Activated CD8-positive, alpha-beta T cell treated with anti-CD3 and anti-CD28 coated beads for 36 hours (primary cell): Measurements from ENCODE around the gene ACOX2. TPM values are rescaled to one million over a fixed set of nuclear protein-coding genes. Genes with fewer than 3 reads are reported as not detected.

ENCODE experiments used
- ATAC-seq: fragments of 200-7000 bp; cut with Tn5 transposase; one replicate; pipeline ENCODE4 v1.10.0; 2021; ENCODE audit warnings: mild to moderate bottlenecking, moderate library complexity
- CTCF ChIA-PET: fragments of 350-600 bp; sonication (Branson Sonifier 250); formaldehyde crosslinking; loops from one replicate; lab custom pipeline; 2021; ENCODE audit warnings: antibody characterized with exemption; lab: Charles Lee
- POLR2A ChIA-PET: fragments of 350-600 bp; sonication (Branson Sonifier 250); formaldehyde crosslinking; loops from one replicate; lab custom pipeline; 2021; ENCODE audit warnings: antibody characterized with exemption; lab: Charles Lee
- DNase-seq: peaks from one replicate; pipeline ENCODE4 v3.0.0-alpha.2; 2020
- H3K27ac Mint-ChIP-seq: one replicate; pipeline ENCODE4 v1.8.0; 2021; ENCODE audit warnings: mild to moderate bottlenecking, mixed read lengths
- H3K27me3 Mint-ChIP-seq: one replicate; pipeline ENCODE4 v1.8.0; 2021; ENCODE audit warnings: mixed read lengths
- H3K36me3 Mint-ChIP-seq: one replicate; pipeline ENCODE4 v1.8.0; 2021; ENCODE audit warnings: low read depth, mixed read lengths
- H3K4me1 Mint-ChIP-seq: one replicate; pipeline ENCODE4 v1.8.0; 2021; ENCODE audit warnings: low read depth, mixed read lengths
- H3K4me3 Mint-ChIP-seq: one replicate; pipeline ENCODE4 v1.8.0; 2021; ENCODE audit warnings: mild to moderate bottlenecking, moderate library complexity, mixed read lengths
- H3K9me3 Mint-ChIP-seq: one replicate; pipeline ENCODE4 v1.8.0; 2021; ENCODE audit warnings: mixed read lengths
- CTCF ChIP-seq: fragments of 200-600 bp; IDR thresholded peaks from one replicate; pipeline ENCODE4 v1.8.0; 2022; ENCODE audit warnings: antibody characterized with exemption, mild to moderate bottlenecking
- intact Hi-C: fragments of 100-400 bp; cut with micrococcal nuclease; formaldehyde crosslinking; loops from one replicate; pipeline ENCODE4 v1.10.0; 2022
- total RNA-seq, 2 experiments: library from RNA; stranded (reverse); gene quantifications; one replicate each; pipeline ENCODE4 v1.2.3, GENCODE V29; 2021

Gene ACOX2
- total RNA-seq, 2 experiments from 2014 or later: not detected

DNA sequence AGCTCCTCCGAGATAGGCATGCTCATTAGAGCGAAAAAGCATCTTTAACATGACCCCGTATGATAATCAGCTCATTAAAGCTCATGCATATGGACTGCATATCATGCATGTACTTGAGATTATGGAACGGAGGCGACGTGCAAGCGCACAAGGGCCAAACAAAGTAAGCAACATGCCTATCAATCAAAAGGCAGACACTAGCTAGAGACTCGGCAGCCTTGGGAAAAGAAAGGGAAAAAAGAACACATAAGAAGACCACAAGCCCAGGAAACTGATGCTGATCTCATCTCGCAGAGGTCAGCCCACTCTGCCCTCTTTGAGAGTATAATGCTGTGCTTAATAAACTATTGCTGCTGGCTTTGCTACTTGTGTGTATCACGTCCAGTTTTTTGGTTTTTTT is 2.6 kb upstream of the ACOX2 start:
- no peak overlapping the region for H3K4me3 Mint-ChIP-seq
- peaks cover 3% of the 10 kb centered on the region for H3K27me3 Mint-ChIP-seq
- no peaks in the 10 kb centered on the region for H3K4me1 Mint-ChIP-seq
- intact Hi-C loops: loop anchor here (10.0 kb wide), 1 partner anchor 105 kb away; the partner anchor contains the start of gene PDHB
- H3K36me3 Mint-ChIP-seq: no peaks in the 10 kb centered on the region
- ChIA-PET CTCF (interaction anchor here (0.7 kb wide), 1 partner anchor 233 kb away, joined by 4 read pairs; the partner anchor contains the start of genes HTD2 and RPP14), POLR2A (no interaction called here)
- TF ChIP-seq CTCF: no peak
- ATAC-seq: no peak
- DNase-seq: no peak
- no peak overlapping the region for H3K27ac Mint-ChIP-seq
- H3K9me3 Mint-ChIP-seq: no peaks in the 10 kb centered on the region

GRCh38 chr3:58537412-58538301 is 667 bp upstream of the ACOX2 start:
- Mint-ChIP-seq H3K4me3 (no peak overlapping the region), H3K36me3 (no peaks in the 10 kb centered on the region), H3K27me3 (no peaks in the 10 kb centered on the region), H3K4me1 (peaks cover 5% of the 10 kb centered on the region), H3K9me3 (no peaks in the 10 kb centered on the region), H3K27ac (no peak overlapping the region)
- CTCF ChIA-PET: interaction anchor here (1.0 to 1.7 kb wide), 8 partner anchors 26 to 351 kb away, joined by 3 to 6 read pairs (median 4); partner anchors contain the start of genes HTD2 and RPP14
- no peak for TF ChIP-seq CTCF
- DNase-seq (no peak), ATAC-seq (no peak)
- intact Hi-C loops: loop anchor here (10.0 kb wide), 1 partner anchor 103 kb away; the partner anchor contains the start of gene PDHB
- POLR2A ChIA-PET: no interaction called here

DNA sequence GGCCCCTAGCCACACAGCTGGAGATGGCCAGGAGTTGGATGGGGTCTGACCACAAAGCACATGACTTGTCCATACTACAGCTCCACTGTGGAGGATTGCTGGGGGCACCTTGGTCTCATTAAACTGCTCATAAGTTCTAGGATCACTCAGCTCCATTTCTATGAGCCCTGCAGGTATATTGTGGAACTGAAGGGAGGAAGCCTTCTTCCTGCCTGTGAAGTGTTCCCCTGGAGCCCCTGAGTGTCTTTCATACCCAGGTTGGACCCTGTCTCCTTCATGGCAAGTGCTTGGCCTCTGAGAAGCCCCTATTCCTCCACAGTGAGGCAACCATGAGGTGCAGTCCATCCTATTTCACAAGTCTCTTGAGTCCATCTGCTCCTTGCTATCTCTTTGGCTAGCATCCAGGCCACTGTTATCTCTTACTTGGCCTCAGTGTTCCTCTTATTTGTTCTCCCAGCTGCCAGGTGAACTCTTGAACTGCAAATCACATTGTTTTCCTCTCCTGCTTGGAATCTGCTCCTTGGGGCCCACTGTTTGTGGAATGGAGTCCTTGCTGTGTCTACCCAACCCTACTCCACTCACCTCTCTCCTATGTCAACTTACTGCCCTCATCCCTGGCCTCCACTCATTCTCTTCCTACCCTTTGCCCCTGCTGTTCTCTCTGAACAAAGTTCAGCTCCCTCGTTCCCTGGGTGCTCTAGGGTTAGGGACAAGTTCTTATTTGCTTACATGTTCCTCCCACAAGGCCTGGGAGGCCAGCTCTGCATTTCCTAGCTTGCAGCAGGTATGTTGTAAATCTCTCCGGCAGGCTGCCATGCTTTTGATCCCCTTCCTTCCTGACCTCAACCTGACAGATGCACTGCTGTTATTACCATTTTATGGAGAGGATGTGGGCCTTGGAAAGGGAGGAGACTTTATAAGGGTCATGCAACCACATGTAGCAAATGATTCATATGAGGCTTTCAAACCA is 1.2 kb downstream of the ACOX2 start:
- intact Hi-C loops: loop anchor here (10.0 kb wide), 1 partner anchor 101 kb away; the partner anchor contains the start of gene PDHB
- Mint-ChIP-seq H3K4me1 (peaks cover 12% of the 10 kb centered on the region), H3K27ac (no peak overlapping the region), H3K27me3 (no peaks in the 10 kb centered on the region), H3K4me3 (no peak overlapping the region), H3K9me3 (no peaks in the 10 kb centered on the region), H3K36me3 (no peaks in the 10 kb centered on the region)
- POLR2A ChIA-PET: no interaction called here
- ATAC-seq (no peak), DNase-seq (no peak)
- no peak for TF ChIP-seq CTCF
- CTCF ChIA-PET: interaction anchor here (0.8 to 3.0 kb wide), 4 partner anchors 25 to 358 kb away, joined by 3 to 19 read pairs (median 3); partner anchors contain the start of genes HTD2 and RPP14

DNA sequence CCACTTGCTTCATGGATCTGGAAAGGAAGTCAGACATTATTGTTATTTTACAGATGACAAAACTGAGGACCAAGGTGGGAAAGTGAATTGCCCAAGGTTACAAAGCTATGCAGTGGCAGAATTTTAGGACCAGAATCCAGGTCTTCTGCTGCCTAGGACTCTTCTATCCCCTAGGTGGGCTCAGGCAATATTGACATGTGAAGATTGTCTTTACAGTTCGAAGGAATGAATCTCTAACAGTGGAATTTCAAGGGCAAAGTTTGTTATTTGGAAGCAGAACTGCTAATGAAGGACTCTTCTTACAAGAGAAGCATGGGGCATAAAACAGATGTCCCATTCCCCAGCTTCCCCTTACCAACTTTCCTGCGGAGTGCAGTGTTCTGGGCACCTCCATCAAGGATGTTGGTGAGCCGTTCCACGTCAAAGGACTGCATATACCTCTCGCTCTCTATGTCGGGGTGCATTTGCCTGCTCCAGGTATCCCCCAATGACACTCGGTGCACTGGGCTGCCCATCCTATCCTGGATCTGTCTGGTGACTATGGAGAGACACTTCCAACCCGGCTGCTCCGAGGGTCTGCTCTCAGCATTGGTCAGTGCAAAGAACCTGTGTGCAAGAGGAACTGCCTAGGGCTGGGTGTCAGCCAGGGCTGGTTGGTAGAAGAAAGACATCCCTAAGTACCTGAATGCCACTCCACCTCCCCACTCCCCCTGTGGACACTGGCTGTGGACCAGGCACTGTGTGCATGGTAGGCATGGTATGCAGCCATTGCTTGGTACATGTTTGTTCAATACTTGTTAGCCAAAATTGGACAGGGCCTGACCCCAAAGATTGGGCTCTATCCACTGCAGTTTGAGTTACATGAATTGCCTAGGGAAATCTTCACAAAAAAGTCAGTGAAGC is 2.1 kb downstream of the ACOX2 start:
- ATAC-seq (no peak), DNase-seq (no peak)
- Mint-ChIP-seq H3K36me3 (no peaks in the 10 kb centered on the region), H3K4me3 (no peak overlapping the region), H3K27me3 (no peaks in the 10 kb centered on the region), H3K27ac (no peak overlapping the region), H3K4me1 (peaks cover 12% of the 10 kb centered on the region), H3K9me3 (no peaks in the 10 kb centered on the region)
- intact Hi-C loops: loop anchor here (5.0 to 10.0 kb wide), 4 partner anchors 43 to 228 kb away; partner anchors contain the start of genes HTD2, KCTD6, PDHB and RPP14
- no peak for TF ChIP-seq CTCF
- ChIA-PET CTCF (interaction anchor here (0.9 to 3.0 kb wide), 6 partner anchors 19 to 228 kb away, joined by 3 to 19 read pairs (median 7); partner anchors contain the start of genes HTD2 and RPP14), POLR2A (interaction anchor here (0.9 to 1.6 kb wide), 2 partner anchors 22 to 43 kb away, joined by 3 read pairs; partner anchors contain the start of gene KCTD6)
